Upper lobe of left lung (tissue), 4 donors: ENCODE measurements around the gene DOCK4.

Experiments used
- CTCF ChIP-seq, 6 experiments: fragments of 450-650 bp in 4 of 6; fragments of 200-600 bp in 2 of 6; sonication (generic) in 2 of 6; IDR thresholded peaks; one replicate each; pipeline ENCODE4 v1.5.1; 2016 to 2019; ENCODE audit warnings: antibody characterized with exemption in 6 of 6
- EP300 ChIP-seq, 4 donors: sonication (generic); formaldehyde crosslinking; IDR thresholded peaks; one replicate each; pipeline ENCODE4 v1.5.1; 2017; ENCODE audit warnings: antibody characterized with exemption in 4 of 4, control low read depth in 2 of 4
- POLR2A ChIP-seq, 4 donors: fragments of 450-650 bp; IDR thresholded peaks; one replicate each; pipeline ENCODE4 v1.5.1; 2016 to 2017; ENCODE audit warnings: antibody characterized with exemption in 4 of 4, mild to moderate bottlenecking in 2 of 4

DNA sequence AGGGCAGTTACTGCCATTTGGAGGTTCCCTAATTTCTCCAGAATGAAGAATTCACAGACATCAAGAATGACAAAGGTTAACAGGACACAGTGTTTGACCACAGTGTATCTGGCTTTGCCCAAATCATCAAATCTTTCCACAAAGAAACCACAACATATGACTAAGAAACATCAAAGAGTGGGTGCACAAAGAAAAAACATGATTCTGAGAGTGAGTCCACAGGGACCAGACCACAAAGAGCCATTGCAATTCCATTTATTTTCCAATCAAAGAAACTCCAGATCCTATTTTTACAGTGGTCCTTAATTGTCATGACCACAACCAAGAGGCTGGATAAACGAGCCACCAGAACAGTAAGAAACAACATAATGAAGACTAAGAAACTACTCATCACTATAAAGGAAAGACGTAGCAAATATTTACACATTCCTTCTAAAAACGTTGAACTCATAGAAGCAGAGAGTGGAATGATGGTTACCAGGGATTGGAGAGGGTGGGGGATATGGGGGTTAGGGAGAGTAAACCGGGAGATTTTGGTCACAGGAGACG lies 286.5 kb downstream of the DOCK4 start:
- TF ChIP-seq EP300 (IDR thresholded peaks at IDR 0.05) (no peak), CTCF (IDR thresholded peaks at IDR 0.05) (no peak), POLR2A (IDR thresholded peaks at IDR 0.05) (no peak)
